CD4-positive, alpha-beta T cell treated with Interleukin-4 for 1 hour (primary cell): ENCODE results near the gene FCHO1.
A peak's percentile ranks its signal among the peaks of the same experiment; 100 is the strongest.

Experiments used
- DNase-seq, 2 donors: peaks; one replicate each; pipeline ENCODE4 v3.0.0-alpha.2; 2020 to 2022

The FCHO1 gene

GRCh38 chr19:17832443-17833208, 81.3 kb downstream of the FCHO1 start:
- no peak for DNase-seq

DNA sequence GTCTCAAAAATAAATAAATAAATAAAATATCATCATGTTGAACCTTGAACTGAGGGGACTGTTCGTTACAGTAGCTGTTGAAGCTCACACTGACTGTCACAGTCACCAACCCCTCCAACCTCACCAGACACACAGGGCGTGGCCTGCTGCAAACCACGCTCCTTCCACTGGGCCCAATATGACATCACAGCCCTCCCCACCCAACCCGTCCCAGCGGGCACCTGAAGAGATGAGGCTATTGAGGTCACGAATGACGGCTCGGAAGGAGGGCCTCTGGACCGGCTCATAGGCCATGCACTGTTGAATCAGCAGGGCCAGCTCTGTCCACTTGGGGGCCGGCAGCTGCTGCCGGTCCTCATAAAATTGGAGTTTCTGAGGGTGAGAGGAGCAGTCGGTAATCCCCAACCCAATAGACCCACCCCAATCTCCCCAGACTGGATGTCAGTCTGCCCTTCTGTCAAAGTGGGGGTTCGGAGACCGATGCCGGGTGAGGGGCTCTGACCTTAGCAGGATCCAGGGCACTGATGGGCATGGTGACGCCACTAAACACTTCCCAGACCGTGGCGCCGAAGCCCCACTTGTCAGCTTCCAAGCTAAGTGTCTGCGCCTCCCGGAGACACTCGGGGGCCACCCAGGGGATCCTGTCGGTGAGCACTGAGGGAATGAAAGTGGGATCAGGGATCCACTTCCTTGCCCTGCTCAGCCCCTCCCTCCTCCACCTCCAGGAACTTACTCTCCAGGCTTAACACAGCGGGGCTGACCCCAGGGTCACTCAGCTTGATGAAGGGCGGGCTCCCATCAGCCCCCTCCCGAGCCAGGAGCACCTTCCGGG, 83.3 kb downstream of the FCHO1 start:
- peak in 1 of 2 donors; percentile 3 for DNase-seq

DNA sequence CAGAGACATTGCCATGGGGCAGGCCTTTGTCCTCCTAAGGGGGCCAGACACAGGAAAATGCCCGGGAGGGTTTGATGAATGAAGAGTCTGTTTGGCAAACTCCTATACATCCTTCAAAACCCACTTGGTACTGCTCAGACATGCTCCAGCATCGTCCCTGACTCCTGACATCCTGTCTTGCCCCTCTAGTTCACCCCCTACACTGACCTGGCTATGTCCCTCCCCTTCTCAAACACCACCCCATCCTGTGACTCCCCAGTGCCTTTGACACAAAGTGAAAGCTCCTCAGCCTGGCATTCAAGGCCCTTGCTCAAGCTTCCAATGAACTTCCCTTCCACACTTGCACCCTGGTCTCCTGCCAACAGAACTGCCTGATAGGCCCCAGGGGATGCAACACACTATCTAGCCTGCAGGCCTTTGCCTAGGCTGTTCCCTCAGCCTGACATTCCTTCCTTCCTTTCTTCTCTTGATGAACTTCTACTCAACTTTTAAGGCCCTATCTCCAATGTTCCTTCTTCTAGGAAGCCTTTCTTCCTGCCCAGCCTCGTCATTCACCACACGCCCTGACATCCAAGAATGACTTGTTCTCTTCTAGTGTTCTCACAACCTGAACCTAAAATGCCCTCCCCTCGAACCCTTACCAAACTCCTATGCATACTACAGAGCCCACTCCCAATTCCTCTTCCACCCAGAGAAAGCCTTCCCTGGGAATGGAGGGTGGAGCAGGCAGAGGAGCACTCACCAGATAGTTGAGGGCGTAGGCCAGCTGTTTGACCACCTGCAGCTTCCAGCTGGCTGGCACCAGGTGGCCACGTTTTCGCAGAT, 84.1 kb downstream of the FCHO1 start:
- DNase-seq = no peak

DNA sequence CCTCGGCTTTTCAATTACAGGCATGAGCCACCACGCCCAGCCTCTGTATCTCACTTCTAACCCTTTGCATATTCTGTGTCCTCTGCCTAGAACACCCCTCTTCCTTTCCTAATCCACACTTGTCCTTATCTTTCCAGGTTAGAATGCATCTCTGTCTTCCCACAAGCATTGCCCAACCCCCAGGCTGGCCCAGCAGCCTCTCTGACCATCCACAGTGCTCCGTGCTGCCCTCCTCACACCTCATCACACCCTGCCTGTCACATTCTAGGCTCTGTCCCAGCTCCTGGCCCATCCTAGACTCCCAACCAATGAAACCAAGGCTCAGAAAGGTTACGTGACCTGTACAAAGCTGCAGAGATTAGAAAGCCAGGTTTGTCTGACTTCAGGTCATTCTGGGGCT, 85.3 kb downstream of the FCHO1 start:
- DNase-seq = no peak

DNA sequence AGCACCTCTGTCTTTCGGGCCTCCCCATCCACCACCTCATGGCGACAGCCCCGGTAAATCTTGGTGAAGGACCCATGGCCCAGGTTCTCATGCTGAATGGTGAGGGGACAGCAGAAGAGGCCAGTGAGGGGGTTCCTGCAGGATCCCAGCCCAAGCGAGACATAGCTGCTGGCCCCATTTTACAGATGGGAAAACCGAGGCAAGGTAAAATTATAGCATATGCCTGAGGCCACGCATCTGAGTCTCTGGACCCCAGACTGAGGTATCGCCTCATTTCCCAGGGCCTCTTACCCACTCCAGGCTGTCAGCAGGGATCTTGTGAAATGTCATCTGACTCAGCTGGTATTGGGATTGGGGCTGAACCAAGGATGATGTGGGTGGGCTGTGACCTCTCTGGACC, 86.7 kb downstream of the FCHO1 start:
- no peak for DNase-seq
